NCI-H1694 treated with DMSO at 0.1 percent for 48 hours (cell line): ENCODE results near the gene ADAMTS2.

ENCODE experiments used
- DNase-seq: peaks from one replicate; lab custom pipeline; 2025; lab: John Stamatoyannopoulos, UW

The ADAMTS2 gene

DNA sequence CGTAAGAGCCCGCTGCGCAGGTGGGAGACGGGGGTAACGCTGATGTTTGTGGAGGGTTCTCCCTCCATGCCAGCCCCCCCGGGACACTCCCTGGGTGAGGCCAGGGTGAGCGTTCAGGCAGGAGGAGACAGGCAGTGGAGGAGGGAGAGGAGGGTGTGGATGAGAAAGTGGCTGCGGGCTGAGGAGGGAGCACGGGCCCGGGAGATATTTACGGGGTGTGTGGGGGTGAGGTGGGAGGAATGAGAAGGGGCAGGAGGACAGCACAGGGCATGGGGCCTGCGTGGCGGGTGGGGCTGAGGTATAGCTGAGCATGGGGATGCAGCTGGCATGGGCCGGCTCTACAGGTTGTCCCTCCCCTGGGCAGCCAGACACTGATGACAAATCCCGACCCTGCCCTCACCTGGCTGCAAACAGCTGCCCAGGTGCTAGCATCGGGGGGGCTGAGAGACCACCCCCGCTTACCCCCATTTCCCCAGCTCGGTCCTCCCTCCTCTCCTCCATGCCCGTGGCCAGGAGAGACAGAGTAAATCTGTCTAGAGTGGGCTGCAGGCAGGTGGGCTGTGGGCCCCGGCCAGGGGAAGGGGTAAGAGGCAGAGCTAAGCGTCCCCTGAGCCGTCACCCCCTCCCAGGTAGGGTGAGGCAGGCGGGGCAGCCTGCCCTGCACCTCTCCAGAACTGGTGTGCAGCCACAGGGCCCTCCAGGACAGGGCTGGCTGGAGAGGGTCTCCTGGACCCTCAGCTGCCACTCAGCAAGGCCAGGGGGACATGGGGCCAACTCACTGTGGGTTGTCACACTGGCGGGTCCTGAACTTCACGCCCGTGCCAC is 205.9 kb downstream of the ADAMTS2 start:
- no peak for DNase-seq

DNA sequence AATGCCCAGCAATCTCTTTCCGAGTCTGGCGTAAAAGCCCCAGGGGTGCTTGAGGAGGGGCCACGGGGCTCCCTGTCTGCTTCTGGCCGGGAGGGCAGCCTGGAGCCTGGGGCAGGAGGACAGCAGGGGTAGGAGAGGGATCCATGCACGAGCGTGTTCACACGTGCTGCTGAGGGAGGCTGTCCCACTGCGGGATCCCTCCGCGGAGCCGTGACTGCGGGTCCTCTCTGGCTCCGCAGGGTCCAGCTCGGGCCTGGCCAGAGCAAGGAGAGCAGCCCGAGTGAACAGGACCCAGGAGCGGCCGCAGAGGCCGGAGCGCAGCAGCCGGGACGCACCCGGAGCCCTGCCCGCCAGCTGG is 206.7 kb downstream of the ADAMTS2 start:
- no peak for DNase-seq

DNA sequence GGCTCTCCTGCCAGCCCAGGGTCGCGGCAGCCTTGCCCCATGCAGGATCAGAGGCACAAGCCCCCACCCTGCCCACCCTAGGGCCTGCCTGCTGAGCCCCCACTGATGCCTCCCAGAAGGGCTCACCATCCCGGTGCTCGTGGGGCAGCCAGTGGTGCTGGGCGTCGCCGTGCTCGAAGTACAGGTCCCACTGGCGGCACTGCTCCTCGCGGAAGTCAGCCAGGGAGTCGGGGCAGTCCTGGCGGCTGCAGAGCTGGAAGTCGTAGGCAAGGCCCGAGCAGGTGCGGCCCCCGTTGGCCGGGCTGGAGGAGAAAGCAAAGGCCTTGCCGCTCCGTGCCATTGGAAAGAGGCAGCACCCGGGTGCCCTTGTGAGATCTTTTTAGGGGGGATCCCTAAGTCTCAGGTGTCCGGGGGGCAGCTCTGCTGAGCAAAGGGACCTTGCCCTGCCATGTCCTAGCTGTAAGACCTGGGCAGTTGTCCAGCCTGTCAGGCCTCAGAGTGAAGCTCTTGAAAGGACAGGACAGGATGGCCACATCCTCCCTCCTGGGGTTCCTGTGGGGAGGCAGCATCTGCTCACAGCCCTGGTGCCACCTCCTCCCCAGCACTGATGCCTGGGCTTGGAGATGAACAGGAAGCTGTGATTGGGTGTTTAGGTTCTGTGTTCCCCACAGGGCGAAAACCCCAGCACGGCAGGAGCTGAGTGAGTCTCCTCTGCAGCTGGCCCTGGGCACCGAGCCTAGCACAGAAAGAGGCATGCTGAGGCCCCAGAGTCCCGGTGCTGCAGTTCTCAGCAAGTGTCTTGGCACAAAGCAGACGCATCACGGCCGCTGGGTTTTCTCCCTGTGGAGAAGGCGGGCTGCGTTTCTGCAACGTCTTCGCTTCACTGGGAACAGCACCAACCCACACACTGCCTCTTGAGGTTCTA is 207.4 kb downstream of the ADAMTS2 start:
- DNase-seq: no peak

DNA sequence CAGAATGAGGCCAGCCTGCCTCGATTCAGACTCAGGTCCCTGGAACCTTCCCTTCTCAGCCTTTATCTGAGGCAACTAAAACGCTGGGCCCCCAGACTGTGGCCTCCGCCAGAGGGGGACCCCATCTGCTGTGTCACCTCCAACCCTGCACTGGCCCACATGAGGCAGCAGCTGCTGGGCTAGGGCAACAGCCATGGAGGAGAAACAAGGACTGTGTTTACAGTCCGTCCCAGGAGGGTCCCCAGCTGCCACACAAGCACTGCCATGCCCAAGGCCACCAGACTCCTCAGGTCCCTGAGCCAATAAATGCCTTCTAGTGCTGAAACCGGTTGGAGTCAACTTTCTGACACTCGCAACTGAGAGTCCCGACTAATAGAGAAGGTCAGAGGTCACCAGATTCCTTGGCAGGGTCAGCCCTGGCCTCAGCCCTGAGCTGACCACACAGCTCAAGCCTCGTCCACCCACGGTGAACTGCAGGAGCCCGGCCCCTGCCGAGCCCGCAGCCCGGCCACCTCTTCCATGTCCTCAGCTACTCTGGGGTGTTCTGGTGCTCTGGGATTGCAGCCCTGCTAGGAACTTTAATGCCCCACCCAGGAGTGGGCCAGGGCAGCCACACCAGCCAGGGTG is 208.1 kb downstream of the ADAMTS2 start:
- DNase-seq: no peak

DNA sequence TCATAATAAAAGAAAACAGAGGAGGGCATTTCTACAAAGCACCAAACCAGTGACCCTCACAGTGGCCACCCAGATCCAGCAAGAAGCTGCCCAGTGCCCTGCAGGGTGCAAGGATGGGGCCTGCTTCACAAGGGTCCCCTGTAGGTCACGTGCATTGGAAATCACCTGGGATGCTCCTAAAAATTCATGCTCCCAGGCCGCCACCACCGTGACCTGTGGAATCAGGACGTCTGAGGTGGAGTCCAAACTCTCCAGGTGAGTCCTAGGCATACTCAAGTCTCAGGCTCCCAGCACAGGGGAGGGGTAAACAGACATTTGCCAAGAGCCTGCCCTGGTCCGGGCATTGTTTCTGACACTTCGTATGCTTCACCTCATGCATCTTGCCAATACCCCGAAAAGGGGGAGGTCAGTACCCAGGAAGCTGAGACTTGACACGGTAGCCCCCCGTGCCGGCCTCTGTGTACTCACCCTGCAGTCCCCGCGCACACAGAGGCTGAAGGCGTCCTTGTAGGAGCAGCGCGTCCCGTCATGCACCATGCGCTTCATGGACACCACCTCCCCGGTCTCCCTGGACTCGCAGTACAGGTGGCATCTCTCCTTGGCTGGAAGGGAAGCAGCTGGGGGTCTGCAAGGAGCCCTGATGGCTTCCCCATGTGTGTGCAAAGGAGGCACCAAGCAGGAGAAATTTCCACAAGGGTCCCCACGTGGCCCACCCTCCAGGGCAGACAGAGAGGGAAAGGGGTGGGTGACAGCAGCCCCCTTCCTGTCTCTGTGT is 209.6 kb downstream of the ADAMTS2 start:
- DNase-seq: no peak

DNA sequence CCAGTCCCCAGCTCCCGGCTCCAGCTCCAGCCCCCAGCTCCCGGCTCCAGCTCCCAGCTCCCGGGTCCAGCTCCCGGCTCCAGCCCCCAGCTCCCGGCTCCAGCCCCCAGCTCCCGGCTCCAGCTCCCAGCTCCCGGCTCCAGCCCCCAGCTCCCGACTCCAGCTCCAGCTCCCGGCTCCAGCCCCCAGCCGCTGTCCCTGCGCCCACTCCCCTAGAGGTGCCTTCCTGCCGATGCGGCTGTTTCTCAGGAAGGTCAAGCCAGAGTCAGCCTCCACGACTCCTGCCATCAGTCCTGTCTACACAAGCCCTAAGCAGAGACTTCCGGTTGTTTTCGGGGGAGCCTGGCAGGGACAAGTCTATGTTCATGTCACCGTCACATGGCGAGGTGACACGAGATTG is 210.3 kb downstream of the ADAMTS2 start:
- no peak for DNase-seq

DNA sequence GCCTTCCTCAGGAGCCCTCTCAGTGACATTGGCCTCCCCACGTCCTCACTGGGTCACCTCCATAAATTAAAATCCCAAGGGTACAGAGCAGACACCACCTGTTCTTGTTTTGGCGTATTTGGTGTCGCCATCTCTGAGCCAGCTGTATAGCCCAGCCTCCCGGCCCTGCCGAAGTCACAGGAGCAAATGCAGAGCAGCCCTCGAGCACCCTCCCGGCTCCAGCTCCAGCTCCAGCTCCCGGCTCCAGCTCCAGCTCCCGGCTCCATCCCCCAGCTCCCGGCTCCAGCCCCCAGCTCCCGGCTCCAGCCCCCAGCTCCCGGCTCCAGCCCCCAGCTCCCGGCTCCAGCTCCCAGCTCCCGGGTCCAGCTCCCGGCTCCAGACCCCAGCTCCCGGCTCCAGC is 210.8 kb downstream of the ADAMTS2 start:
- no peak for DNase-seq

DNA sequence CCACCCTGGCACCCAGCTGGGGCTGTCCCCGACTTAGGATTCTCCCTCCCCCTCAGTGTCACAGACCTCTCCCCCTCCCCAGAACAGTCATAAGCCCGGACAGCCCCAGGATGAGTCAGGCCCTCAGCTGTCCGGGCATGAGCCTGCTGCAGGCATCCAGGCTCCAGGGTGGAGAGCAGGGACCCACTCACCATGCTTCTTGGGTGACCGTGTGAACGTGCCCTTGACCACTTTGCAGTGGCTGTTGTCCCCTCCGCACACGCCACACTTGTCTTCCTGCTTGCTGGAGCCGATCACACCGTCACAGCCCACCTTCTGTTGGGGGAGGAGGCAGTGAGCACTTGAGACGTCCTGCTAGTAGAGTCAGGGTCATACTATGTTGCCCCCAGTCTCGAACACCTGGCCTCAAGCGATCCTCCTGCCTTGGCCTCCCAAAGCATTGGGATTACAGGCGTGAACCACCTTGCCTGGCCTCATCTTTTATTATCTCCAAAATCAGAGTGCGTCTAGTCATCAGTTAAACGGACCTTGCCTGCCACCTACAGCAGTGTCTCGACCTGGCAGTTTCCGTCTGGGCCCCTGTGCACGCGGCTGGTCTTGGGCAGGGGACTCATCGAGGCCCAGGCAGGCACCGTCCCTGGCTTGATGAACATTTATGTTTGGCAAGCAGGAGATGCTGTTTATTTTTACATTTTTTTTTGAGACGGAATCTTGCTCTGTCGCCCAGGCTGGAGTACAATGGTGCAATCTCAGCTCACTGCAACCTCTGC is 212.5 kb downstream of the ADAMTS2 start:
- no peak for DNase-seq

DNA sequence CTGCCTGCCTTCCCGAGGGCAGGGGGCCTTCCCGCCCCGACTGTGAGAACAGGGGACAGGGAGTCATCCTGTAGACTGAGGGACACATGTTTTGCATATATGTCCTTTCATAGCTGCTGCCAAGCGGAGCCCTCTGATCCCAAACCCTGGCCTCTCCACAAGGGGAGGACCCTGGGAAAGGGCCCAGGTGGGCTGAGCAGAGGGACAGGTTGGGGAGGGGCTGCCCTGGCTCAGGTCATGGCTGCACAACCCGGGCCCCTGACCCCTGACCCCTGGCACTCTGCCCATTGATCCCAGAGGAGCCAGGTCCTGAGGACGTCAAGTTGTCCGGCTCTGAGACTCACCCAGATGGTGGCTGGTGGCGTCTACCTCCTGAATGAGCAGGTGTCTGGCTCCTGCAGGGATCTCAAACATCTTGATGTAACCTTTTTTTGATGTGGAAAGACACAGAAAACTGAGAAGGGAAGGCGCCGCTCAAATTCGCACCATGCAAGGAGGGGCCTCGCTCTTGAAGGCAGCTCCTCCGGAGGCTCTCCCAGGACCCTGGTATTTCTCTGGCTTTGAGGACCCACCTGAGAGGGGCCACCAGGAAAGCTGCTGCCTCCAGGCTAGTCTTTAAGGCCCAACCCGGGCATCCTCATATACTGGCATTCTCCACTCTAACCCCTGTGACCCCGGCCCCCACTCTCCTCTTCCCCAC is 213.2 kb downstream of the ADAMTS2 start:
- no peak for DNase-seq

DNA sequence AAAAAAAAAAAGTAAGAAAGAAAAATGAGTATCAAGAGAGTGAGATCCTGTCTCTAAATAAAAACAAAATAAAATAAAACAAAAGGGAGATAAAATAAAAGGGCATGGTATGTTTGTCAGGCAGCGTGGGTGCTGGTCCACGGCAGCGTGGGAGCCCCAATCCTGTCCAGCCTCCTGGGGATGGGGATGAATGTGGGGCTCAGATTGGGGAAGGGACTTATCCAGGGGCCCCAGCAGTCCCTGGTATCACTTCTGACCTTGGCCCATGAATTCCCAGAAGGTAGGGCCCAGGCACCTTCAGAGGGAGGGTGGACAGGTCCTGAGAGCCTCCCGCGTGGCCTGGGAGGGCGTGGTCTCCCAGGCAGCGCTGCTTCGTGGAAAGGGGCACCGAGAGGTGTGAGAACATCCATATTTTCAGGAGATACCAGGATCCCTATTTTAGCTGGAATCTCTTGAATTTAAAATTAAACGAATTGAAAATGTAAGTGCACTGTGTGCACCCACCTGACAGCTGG is 213.9 kb downstream of the ADAMTS2 start:
- no peak for DNase-seq

DNA sequence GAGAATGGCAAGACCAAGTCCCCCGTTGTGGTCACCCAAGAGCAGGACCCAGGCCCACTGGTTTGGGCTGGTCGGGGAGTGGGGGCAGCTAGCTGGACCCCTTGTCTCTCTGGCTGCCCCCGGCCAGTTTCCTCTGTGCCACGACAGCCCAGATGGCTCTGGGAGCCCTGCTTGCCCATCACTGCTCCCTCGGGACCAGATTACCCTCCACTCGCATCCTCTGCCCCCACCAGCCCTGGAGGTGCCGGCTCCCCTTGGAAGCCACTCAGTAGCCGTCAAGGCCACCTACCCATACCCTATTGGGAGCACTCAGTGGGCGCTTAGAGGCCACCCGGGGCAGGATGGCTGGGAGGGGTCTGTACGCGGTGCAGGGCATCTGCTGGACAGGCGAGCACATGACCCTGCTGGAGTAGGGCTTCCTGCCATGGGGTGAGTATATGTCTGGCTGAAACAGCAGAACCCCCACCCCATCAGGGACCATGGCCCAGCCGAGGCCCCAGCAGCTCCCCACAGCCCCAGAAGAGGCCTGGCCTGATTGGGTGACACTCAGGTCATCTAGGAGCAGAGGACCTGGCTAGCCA is 215.1 kb downstream of the ADAMTS2 start:
- DNase-seq: no peak

DNA sequence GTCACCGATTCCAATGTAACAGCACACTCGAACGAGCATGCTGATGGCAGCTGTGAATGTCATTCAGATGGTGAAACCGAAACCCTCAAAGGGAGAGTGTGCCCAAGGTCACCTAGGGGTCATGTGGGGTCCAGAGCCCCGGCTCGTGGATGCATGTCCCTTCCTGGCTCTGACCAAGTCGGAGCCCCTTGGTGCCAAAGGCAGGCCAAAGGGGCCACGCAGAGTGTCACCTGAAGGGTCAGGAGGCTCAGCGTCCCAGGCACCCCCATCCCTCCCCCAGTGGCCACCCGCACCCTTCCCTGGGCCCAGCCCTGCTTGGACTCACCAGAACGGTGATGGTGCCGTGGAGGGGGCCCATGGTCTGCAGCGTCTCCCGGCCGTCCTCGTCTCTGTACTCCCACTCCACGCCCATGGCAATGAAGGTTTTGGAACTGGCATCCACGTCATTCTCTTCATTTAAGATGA is 215.6 kb downstream of the ADAMTS2 start:
- no peak for DNase-seq

DNA sequence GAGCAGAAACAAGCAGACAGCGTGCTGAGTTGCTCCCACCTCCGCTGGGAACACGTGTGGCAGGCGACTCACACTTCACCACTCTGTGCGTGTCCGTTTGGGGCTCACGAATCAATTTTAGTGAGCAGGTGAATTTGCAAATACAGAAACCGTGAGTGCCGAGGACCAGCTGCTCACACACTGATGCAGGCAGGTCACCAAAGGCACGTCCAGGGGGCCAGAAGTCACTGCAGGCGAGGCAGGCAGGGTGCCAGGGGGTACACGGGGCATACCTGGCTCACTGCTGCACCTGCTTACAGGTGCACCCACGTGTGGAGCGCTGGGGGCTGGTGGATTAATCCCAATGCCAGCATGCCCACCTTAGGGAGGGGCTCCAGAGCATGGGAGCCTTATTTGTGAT is 216.3 kb downstream of the ADAMTS2 start:
- no peak for DNase-seq

DNA sequence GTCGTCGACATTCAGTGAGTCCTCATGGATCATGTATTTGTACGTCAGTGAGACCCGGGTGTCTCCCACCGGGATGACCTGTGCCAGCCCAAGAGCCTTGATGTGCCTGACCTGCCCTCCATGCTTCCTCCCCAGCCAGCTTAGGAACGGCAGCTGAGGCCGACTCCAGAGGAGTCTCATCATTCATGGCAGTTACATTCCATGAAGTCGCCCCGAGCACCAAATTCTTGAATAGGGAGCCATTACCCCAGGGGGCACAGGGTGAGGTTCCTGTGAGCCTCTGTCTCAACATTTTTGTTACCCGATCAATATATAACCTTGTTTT is 217.3 kb downstream of the ADAMTS2 start:
- no peak for DNase-seq

DNA sequence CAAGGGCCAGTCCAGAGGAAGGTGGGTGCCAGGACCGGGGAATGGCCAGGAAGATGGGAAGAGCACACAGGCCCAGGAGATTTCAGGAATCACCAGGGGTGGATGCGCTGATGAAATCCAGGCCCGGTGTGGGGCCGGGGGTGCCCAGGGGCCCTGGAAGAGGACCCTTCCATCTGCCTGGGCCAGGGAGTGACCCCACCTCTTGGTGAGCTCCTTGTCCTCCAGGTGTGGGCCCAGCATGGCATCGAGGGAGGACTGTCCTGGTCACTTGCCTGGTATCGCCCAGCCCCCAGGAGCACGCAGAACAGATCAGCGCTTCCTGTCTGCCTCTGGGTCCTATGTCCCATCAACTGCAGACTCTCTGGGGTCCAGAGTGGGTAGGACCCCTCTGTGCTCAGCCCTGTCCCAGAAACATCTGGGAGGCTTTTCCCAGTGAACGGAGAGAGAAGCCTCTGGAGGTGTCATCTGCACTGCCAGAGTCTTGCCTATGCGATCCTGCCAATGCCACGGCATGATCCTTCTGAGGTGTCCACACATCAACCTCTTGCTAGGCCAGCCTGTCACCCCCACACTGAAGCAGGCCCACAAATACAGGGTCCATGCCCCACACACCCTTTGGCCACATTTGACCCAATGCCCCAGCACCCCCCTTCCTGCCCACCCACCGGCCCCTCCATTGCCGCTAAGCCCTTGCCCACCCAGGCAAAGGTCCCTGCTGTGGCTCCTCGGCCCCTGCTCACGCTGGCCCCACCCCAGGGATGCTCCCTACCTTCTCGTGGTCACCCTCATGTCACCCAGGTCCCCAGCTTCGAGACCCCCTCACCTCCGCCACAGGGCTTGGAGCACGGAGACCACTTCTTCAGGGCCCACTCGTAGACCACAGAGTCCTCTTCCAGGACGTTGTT is 217.9 kb downstream of the ADAMTS2 start:
- no peak for DNase-seq

DNA sequence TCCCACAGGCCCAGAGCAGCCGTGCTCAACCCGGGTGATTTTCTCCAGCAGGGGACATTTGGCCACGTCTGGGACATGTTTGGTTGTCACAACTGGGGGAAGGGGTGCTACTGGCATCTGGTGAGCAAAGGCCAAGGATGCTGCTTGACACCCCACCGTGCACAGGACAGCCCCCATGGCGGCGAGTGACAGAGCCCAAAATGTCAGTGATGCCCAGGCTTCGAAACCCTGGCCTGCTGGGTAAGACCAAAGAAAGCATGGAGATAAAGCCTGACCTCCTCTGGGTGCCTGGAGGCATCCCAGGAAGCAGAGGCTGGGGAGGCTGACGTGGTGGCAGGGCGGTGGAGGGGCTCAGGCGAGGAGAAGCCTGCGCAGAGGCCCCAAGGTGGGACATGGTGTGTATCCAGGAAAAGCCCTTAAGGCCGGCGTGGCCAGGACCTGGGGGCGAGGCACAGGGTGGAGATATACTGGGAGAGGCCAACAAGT is 218.7 kb downstream of the ADAMTS2 start:
- no peak for DNase-seq

DNA sequence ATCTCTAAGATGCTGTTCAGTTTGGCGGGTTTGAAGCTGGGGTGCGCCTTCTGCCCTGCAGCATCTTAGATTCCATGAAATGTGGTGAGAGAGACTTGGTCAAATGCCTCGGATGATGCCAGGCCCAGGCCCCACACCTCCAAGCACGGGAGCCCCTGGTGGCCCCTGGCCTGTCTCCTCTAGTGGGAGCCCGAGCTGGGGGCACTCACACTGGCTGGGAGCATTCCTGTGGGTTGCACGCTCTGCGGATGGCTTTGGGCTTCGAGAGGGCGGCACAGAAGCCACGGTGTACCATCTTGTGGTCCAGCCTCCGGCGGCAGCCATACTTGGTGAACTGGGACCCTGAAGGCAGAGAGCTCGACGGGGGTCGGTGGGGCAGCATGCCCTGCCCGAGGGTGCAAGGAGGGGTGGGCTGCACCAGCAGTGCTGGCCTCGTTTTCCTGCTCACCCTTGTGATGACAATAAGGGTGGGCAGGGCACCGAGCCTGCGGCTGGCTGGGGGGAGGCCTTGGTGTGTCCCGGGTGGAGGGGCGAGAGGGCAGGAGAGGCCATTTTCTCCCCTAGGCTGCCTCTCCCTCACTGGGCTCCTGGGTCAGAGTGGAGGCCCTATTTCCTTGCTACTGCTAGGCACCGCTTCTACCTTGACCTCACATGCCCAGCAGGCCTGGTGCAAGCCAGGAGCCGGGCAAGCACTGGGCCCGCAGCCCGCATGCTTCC is 219.3 kb downstream of the ADAMTS2 start:
- no peak for DNase-seq
